OCI-M2 (cell line): ENCODE data around the gene FAM168A.

Experiments
- DNase-seq: peaks from one replicate; lab custom pipeline; 2025; ENCODE audit not compliant: unreplicated experiment; lab: John Stamatoyannopoulos, UW

Gene FAM168A

DNA sequence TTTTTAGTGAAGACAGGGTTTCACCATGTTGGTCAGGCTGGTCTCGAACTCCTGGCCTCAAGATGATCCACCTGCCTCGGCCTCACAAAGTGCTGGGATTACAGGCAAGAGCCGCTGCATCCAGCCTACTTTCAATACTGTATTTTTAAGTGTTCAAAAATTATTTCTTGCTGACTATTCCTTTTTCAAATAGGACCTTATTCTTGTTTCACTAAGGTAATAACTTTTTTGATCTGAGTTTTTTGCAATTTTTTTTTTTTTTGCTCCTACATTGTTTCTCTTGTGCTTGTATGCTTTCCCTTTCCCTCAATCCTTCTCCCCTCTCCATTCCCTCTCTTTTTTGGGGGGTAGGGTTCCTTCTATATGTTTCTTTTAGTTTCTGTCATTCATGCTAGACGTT, 73.1 kb downstream of the FAM168A start:
- DNase-seq, result no peak

DNA sequence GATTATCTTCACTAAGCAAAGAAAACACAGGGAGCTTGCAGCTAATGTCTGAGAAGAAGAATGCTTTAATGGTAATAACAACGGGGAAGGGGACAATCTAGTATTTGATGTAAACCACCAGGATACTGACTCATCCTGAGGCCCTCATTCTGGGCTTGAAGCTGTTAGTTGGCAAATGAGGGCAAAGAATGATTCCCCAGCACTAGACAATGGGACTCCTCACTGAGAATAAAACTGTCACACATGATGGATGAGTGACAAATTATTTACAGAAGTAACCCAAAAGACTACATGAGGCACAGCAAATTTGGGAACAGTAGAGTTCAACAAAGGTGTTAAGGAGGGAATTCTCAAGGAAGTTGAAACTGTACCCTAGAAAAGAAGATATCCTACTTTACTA, 76.3 kb downstream of the FAM168A start:
- no peak for DNase-seq

- DNase-seq, result no peak
Observed at GRCh38 chr11:73520353-73521061, 77.4 kb downstream of the FAM168A start.

GRCh38 chr11:73519266-73519665, 78.6 kb downstream of the FAM168A start:
- no peak for DNase-seq

DNA sequence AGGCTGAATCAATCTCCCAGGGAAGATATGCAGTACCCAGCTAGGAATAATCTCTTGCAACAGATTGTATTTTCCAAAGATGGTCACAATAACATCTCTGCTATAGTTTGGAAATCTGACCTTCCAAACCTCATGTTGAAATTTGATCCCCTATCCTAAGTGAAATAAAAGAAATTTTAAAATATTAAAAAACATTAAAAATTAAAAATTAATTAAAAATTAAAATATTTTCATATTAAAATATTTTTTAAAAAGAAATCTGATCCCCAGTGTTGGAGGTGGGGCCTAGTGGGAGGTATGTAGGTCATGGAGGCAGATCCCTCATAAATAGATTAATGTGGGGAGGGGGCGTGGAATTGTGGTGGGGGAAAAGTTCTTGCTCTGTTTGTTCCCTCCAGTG, 79.7 kb downstream of the FAM168A start:
- no peak for DNase-seq

GRCh38 chr11:73516080-73516479, 81.8 kb downstream of the FAM168A start:
- DNase-seq, result no peak

GRCh38 chr11:73513707-73514106, 84.2 kb downstream of the FAM168A start:
- no peak for DNase-seq

GRCh38 chr11:73510877-73511276, 87.0 kb downstream of the FAM168A start:
- no peak for DNase-seq

GRCh38 chr11:73510106-73510505, 87.8 kb downstream of the FAM168A start:
- no peak for DNase-seq

- no peak for DNase-seq
Observed at GRCh38 chr11:73509188-73509587, 88.7 kb downstream of the FAM168A start.

- no peak for DNase-seq
Observed at GRCh38 chr11:73508243-73509176, 89.4 kb downstream of the FAM168A start.

DNA sequence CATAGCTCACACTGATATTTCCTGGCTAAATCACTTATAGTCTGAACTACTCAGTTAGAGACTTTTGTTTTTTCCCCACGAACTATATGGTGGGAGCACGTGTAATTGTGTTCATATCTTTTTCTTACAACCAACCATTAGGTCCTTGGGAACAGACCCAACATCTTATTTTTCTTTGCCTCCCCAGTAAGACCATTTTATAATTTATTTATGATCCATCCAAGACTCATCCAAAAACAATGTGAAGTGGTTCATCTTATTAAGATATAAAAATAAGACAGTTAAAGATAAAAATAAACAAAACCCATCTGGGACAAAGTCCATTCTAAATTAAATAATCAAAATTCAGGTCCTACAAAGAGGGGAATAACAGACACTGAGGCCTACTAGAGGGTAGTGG, 90.8 kb downstream of the FAM168A start:
- no peak for DNase-seq

GRCh38 chr11:73506038-73506437, 91.9 kb downstream of the FAM168A start:
- no peak for DNase-seq

DNA sequence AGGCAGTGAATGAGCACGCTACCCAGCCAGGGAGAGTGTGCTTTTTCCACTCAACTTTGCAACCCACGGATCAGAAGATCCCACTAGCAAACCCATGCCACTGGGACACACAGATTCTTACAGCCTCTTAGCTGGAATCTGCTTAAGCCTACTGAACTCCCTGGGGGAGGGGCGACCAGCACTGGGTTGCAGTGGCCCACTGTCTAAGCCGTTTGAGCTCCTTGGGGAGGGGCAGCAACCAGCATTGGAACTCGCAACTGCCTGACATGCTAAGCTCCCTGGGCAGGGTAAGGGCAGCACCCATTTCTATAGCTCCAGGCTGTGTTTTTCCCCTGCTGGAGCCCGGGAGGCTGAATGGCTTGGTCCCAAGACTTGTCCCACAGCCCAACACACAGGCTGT, 99.6 kb downstream of the FAM168A start:
- no peak for DNase-seq

- DNase-seq, result no peak
Observed at GRCh38 chr11:73496134-73496533, 101.8 kb downstream of the FAM168A start.

- DNase-seq, result no peak
Observed at GRCh38 chr11:73495731-73496130, 102.2 kb downstream of the FAM168A start.

GRCh38 chr11:73493956-73494598, 103.8 kb downstream of the FAM168A start:
- no peak for DNase-seq

DNA sequence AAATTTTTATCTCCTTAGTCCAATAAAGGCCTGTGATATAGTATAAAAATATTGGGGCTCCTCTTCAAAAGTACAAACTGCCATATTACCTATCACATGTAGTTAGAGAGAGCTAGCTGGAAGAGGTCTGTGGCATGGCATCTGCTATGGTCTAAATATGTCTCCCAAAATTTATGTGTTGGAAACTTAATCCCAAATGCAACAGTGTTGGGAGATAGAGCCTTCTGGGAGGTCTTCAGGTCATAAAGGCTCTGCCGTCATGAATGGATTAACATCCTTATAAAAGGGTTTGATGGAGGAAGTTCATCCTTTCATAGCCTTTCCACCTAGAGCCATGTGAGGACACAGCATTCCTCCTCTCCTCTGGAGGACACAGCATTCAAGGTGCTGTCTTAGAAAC, 116.3 kb downstream of the FAM168A start:
- no peak for DNase-seq

GRCh38 chr11:73480677-73481076, 117.2 kb downstream of the FAM168A start:
- DNase-seq, result no peak

DNA sequence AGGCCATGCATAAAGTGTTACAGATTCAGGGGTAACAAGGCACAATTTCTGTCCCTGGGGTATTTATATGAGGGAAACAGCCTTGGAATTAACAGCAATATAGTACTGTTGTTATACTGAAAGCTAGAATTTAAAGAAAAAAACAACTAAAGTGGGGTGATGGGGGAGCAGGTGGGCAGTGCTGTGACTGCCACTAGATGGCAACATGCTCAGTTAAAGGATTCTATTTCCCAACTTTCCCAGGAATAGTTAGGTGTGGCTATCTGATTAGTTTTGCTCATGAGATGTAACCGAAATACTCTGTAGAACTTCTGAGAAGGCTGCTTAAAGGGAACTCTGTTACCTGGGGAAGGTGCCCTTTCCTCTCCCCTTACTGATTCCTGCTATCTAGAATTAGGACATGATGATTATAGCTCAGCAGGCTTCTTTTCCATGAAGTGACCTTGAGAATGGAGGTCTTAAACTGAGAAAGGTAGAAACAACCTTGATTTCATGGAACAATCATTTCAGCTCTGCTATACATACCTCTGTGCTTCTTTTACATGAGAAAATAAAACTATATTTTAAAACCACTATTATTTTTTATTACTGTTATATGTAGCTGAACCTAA, 119.1 kb downstream of the FAM168A start:
- no peak for DNase-seq

- no peak for DNase-seq
Observed at GRCh38 chr11:73477518-73477917, 120.4 kb downstream of the FAM168A start.
